Osteocyte (in vitro differentiated cells): ENCODE results near the gene SPP2. TPM values are rescaled to one million over a fixed set of nuclear protein-coding genes. Genes with fewer than 3 reads are reported as not detected.

ENCODE experiments used
- DNase-seq: peaks from one replicate; pipeline ENCODE4 v3.0.0; 2021; ENCODE audit warnings: mixed read lengths; ENCODE audit not compliant: unreplicated experiment; ENCODE audit errors: extremely low spot score
- H3K27ac Mint-ChIP-seq: one replicate; pipeline ENCODE4 v1.8.0; 2021; ENCODE audit warnings: mild to moderate bottlenecking, mixed read lengths; ENCODE audit not compliant: unreplicated experiment
- H3K27me3 Mint-ChIP-seq: one replicate; pipeline ENCODE4 v1.8.0; 2021; ENCODE audit warnings: mixed read lengths; ENCODE audit not compliant: unreplicated experiment
- H3K36me3 Mint-ChIP-seq: one replicate; pipeline ENCODE4 v1.8.0; 2021; ENCODE audit warnings: mixed read lengths; ENCODE audit not compliant: unreplicated experiment
- H3K4me1 Mint-ChIP-seq: one replicate; pipeline ENCODE4 v1.8.0; 2021; ENCODE audit warnings: mixed read lengths; ENCODE audit not compliant: unreplicated experiment
- H3K4me3 Mint-ChIP-seq: one replicate; pipeline ENCODE4 v1.8.0; 2021; ENCODE audit warnings: mild to moderate bottlenecking, moderate library complexity, mixed read lengths; ENCODE audit not compliant: unreplicated experiment
- H3K9me3 Mint-ChIP-seq: one replicate; pipeline ENCODE4 v1.8.0; 2021; ENCODE audit warnings: mixed read lengths; ENCODE audit not compliant: unreplicated experiment
- total RNA-seq: library from RNA; stranded (reverse); gene quantifications from 2 replicates; pipeline ENCODE4 v1.2.1, GENCODE V29; 2021
- TF ChIP-seq, protein P1 (sequence below): fragments of 200-600 bp; sonication (generic); IDR thresholded peaks from 2 replicates; pipeline ENCODE4 v1.5.0; 2021; ENCODE audit warnings: antibody characterized with exemption, mild to moderate bottlenecking, moderate library complexity

SPP2 gene
- total RNA-seq, 1 donor from 2014 or later, result not detected

DNA sequence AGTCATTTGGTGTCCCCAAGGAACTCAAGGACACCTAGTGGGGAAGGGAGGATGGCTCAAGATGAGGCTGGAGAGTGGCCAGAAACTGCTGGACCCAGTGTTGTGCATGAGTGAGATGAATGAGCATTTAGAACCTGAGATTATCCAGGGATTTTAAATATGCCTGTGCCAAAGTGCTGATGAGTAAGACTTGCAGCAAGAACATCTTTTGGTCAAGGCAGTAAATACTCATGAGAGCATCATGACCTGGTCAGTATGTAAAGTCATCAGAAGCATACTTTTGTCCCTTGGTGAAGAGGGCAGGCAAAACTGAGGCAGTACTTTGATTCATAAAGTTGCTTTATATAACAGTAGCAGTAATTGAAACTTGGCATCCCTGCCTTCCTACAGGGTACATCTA lies 3.1 kb upstream of the SPP2 start:
- no peak overlapping the region for H3K27ac Mint-ChIP-seq
- H3K9me3 Mint-ChIP-seq, result no peaks in the 10 kb centered on the region
- no peak overlapping the region for H3K4me3 Mint-ChIP-seq
- TF ChIP-seq, protein P1, sequence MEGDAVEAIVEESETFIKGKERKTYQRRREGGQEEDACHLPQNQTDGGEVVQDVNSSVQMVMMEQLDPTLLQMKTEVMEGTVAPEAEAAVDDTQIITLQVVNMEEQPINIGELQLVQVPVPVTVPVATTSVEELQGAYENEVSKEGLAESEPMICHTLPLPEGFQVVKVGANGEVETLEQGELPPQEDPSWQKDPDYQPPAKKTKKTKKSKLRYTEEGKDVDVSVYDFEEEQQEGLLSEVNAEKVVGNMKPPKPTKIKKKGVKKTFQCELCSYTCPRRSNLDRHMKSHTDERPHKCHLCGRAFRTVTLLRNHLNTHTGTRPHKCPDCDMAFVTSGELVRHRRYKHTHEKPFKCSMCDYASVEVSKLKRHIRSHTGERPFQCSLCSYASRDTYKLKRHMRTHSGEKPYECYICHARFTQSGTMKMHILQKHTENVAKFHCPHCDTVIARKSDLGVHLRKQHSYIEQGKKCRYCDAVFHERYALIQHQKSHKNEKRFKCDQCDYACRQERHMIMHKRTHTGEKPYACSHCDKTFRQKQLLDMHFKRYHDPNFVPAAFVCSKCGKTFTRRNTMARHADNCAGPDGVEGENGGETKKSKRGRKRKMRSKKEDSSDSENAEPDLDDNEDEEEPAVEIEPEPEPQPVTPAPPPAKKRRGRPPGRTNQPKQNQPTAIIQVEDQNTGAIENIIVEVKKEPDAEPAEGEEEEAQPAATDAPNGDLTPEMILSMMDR, result no peak
- H3K4me1 Mint-ChIP-seq, result no peaks in the 10 kb centered on the region
- no peak for DNase-seq
- H3K27me3 Mint-ChIP-seq, result peaks cover 71% of the 10 kb centered on the region
- H3K36me3 Mint-ChIP-seq, result no peaks in the 10 kb centered on the region

DNA sequence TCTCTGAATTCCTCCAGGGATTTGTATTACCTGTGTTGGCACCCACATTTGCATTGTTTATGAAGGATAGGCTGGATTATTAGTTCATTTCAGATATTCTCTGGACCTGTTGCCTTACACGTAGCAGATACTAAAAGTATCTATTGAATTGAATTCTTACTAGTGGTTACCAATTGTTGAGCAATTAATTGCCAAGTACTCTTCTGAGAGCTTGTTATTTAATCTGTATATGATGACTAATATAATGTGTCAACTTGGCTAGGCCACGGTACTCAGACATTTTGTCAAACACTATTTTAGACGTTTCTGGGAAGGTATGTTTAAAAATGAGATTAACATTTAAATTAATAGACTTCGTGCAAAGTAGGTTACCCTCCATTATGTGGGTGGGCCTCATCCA lies 2.5 kb upstream of the SPP2 start:
- Mint-ChIP-seq H3K4me1 (no peaks in the 10 kb centered on the region), H3K27me3 (peaks cover 75% of the 10 kb centered on the region), H3K4me3 (no peak overlapping the region), H3K9me3 (no peaks in the 10 kb centered on the region), H3K36me3 (no peaks in the 10 kb centered on the region), H3K27ac (no peak overlapping the region)
- TF ChIP-seq, protein P1, result no peak
- no peak for DNase-seq

DNA sequence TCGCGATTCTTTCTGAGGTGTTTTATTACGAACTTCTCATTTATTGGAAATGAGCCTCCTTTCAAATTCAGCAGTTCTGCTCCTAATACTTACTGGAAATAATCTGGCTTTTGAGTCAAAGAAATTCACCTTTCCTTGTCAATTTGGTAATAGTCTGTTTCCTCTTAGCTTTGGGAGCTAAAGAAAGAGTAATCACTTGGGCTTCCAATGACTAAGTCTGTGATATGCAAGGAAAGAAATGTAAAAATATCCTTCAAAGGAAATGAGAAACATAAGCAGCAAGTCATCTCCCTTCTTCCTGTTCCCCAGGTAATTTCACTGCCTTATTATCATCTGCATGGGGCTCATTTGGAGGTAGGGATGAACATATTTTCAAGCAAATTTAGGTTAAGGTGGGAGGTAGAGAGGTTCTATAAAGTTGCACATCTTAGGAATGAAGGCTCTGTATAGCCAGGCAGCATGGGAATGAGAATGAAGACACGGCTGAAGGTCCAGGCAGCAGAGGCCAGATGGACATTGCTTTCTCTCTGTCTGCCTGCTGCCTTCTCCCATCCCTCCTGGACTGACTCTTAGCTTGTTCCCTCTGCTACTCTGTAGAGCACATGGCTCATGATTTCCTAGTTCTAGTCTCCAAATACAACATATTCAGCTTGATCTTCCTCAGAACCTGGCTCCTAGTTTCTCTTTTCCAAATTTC lies 1.0 kb downstream of the SPP2 start:
- DNase-seq, result no peak
- Mint-ChIP-seq H3K27me3 (peaks cover 79% of the 10 kb centered on the region), H3K36me3 (no peaks in the 10 kb centered on the region), H3K4me1 (no peaks in the 10 kb centered on the region), H3K9me3 (no peaks in the 10 kb centered on the region), H3K4me3 (no peak overlapping the region), H3K27ac (no peak overlapping the region)
- TF ChIP-seq, protein P1, result no peak

DNA sequence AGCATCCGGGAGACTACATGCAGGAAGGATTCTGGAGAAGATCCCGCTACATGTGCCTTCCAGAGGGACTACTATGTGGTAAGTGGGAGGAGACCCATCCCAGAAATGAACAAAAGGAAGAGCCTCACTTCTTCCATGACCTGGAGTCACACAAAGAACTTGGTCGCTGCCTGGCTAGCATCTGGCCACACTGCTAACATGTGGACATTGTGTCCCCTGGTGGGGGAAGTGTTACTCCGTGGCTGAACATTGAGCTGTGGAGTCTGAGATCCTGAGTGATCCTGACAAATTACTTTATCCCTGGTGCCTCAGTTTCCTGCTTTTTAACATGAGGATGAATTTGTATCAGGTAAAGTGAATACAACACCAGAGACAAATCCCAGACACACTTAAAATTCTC lies 8.4 kb downstream of the SPP2 start:
- TF ChIP-seq, protein P1, result no peak
- Mint-ChIP-seq H3K27ac (no peak overlapping the region), H3K4me3 (no peak overlapping the region), H3K4me1 (no peaks in the 10 kb centered on the region), H3K27me3 (peaks cover 79% of the 10 kb centered on the region), H3K36me3 (no peaks in the 10 kb centered on the region), H3K9me3 (no peaks in the 10 kb centered on the region)
- no peak for DNase-seq

DNA sequence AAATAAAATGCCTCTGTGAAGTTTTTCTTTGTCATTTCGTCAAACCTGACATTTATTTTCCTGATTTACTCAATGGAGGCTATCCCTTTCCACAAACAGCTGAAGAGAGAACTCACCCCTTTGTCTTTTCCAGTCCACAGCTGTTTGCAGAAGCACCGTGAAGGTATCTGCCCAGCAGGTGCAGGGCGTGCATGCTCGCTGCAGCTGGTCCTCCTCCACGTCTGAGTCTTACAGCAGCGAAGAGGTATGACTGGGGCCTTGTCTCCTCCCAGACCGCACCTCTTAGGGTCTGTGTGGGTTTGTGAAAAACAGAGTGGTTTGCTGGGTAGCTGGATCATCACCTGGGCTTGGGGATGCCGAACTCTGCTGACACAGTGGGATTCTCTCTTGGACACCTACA lies 9.7 kb downstream of the SPP2 start:
- Mint-ChIP-seq H3K27ac (no peak overlapping the region), H3K4me1 (no peaks in the 10 kb centered on the region), H3K4me3 (no peak overlapping the region), H3K9me3 (no peaks in the 10 kb centered on the region), H3K27me3 (peaks cover 79% of the 10 kb centered on the region), H3K36me3 (no peaks in the 10 kb centered on the region)
- TF ChIP-seq, protein P1, result no peak
- DNase-seq, result no peak
